ENCODE results near the gene PA2G4.
A peak's percentile ranks its signal among the peaks of the same experiment; 100 is the strongest.

GRCh38 chr12:56079723-56080555, 24.4 kb upstream of the PA2G4 start, which contains the start of gene ERBB3:
- peak; percentile 19; the same call in 1 of the 2 replicates for TF ChIP-seq CTCF (conservative IDR thresholded peaks at IDR 0.05; ENCODE audit: low read depth, low read length)
- TF ChIP-seq POLR2A (IDR thresholded peaks at IDR 0.05; ENCODE audit: low read depth, low read length): no peak
